ENCODE results near the gene CADM4. TPM values are rescaled to one million over a fixed set of nuclear protein-coding genes. Genes with fewer than 3 reads are reported as not detected.

CADM4 gene
- total RNA-seq, 1 donor from 2014 or later = 13.4 TPM

DNA sequence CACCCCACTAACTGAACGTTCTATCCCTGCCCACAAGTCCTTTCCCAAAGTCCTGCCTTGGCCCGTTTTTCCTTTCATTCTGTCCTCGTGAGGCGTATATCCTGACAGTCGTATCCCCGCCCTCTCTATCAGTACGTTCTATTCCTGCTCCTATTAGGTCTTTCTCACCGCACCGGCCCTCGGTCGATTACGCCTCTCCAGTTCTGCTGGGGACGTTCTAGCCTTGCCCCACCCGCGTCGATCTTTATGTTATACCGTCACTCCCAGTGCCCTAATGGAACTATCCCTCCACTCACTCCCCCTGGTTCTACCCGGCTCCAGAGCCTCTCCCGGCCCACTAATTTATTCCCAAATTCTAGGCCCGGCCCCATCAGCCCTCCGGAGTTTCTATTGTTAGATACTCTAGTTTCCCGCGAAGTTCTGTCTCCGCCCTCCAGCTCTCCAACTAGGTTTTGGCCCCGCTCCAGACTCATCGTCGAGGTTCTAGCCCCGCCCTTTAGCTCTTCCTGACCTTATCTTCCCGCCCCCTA, 28.3 kb upstream of the CADM4 start:
- Histone ChIP-seq H3K27me3 (ENCODE audit: control insufficient read depth, insufficient read depth, low read length) (no peaks in the 10 kb centered on the region), H3K36me3 (ENCODE audit: control insufficient read depth, insufficient read depth, low read length) (peaks cover 10% of the 10 kb centered on the region), H3K4me3 (ENCODE audit: low read depth, low read length) (peak overlapping the region; percentile 25)
- DNase-seq (ENCODE audit: low read depth) (no peak), FAIRE-seq (no peak)
- TF ChIP-seq, protein P1, sequence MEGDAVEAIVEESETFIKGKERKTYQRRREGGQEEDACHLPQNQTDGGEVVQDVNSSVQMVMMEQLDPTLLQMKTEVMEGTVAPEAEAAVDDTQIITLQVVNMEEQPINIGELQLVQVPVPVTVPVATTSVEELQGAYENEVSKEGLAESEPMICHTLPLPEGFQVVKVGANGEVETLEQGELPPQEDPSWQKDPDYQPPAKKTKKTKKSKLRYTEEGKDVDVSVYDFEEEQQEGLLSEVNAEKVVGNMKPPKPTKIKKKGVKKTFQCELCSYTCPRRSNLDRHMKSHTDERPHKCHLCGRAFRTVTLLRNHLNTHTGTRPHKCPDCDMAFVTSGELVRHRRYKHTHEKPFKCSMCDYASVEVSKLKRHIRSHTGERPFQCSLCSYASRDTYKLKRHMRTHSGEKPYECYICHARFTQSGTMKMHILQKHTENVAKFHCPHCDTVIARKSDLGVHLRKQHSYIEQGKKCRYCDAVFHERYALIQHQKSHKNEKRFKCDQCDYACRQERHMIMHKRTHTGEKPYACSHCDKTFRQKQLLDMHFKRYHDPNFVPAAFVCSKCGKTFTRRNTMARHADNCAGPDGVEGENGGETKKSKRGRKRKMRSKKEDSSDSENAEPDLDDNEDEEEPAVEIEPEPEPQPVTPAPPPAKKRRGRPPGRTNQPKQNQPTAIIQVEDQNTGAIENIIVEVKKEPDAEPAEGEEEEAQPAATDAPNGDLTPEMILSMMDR (IDR thresholded peaks at IDR 0.05; ENCODE audit: insufficient read depth, low read length, severe bottlenecking) = no peak

DNA sequence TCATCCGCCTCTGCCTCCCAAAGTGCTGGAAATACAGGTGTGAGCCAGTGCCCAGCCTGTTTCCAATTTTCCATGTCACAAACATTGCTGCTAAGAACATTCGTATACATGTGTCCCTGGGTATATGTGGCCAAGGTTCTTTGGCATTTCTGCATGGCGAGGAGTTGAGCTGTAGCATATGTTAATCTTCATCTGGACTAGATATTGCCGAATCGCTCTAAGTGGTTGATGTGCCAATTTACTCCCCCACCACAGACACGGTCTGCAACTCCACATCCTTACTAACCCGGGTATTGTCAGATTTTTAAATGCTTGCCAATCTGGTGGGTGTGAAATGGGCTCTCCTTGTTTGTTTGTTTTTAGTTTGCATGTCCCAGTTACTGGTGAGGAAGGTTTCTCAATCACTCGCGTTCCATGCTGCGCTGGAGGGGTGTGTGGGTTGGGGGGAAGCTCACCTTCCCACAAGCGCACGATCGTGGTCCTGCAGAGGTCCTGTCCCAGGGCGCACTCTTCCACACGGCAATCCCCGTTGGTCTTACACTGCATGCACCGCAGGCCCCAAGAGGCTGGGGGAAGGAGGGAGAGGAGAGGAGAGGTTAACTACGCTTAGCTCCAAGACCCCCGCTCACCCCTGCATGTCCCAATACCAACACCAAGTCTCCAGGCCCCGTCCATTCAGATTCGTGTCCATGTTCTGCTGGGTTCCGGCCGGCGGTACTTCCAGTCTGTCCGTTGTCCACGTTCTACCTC, 27.7 kb upstream of the CADM4 start:
- Histone ChIP-seq H3K4me3 (ENCODE audit: low read depth, low read length) (no peak overlapping the region), H3K27me3 (ENCODE audit: control insufficient read depth, insufficient read depth, low read length) (no peaks in the 10 kb centered on the region), H3K36me3 (ENCODE audit: control insufficient read depth, insufficient read depth, low read length) (peaks cover 10% of the 10 kb centered on the region)
- FAIRE-seq (no peak), DNase-seq (ENCODE audit: low read depth) (no peak)
- TF ChIP-seq, protein P1 (IDR thresholded peaks at IDR 0.05; ENCODE audit: insufficient read depth, low read length, severe bottlenecking) = no peak

DNA sequence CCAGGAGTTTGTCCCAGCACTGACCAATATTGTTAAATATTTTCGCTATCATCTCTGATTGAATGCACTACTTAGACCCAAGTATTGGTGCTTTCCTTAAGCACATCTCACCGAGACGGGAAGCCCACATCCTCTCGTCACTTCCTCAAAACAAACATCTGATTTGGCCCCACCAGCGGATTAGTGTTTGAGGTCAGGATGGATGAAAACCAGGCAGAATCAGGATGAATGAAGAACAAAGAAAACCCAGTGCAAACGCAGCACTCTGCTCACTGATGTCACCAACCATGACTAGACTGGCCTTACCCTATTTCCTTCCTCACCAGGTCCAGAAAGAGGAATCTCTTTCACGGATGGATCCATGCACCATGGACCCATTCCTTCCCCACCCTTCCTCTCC, 24.4 kb upstream of the CADM4 start:
- FAIRE-seq (peak; percentile 23), DNase-seq (ENCODE audit: low read depth) (no peak)
- Histone ChIP-seq H3K27me3 (ENCODE audit: control insufficient read depth, insufficient read depth, low read length) (no peaks in the 10 kb centered on the region), H3K4me3 (ENCODE audit: low read depth, low read length) (no peak overlapping the region), H3K36me3 (ENCODE audit: control insufficient read depth, insufficient read depth, low read length) (peaks cover 13% of the 10 kb centered on the region)
- TF ChIP-seq, protein P1 (IDR thresholded peaks at IDR 0.05; ENCODE audit: insufficient read depth, low read length, severe bottlenecking) = no peak

DNA sequence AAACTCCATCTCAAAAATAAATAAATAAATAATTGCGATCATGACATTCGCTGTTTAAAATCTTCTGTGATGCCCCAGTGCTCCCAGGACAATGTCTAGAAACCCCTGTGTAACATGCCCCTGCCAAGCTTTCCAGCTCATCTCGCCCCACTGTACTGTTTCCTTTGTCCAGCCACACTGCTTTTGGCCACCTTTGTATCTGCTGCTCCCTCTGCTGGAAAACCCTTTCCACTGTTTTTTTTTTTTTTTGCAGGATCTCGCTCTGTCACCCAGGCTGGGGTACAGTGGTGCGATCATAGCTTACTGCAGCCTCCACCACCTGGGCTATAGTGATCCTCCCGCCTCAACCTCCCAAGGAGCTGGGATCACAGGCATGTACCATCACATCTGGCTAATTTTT, 22.8 kb upstream of the CADM4 start:
- peaks cover 15% of the 10 kb centered on the region for H3K36me3 ChIP-seq (ENCODE audit: control insufficient read depth, insufficient read depth, low read length)
- no peak for DNase-seq (ENCODE audit: low read depth)
- no peak for FAIRE-seq
- H3K27me3 ChIP-seq (ENCODE audit: control insufficient read depth, insufficient read depth, low read length) = no peaks in the 10 kb centered on the region
- no peak overlapping the region for H3K4me3 ChIP-seq (ENCODE audit: low read depth, low read length)
- TF ChIP-seq, protein P1 (IDR thresholded peaks at IDR 0.05; ENCODE audit: insufficient read depth, low read length, severe bottlenecking) = peak; percentile 37

DNA sequence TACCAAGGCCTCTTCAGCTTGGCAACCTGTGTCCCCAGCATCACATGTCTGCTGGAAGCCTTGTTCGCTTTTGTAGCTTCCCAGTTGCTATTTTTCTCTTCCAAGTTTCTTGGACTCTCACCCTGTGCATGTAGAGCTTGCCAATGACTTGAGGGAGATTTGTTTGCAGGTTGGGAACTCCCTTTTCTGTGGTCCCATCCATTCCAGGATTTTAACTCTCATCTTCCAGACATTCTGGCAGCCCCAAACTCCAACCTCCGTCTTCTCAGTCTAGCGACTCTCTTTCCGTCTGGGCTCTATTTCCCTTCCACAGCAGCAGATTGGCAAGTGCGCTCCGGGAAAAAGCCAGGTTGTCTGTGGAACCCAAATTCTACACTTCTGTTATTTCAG, 21.3 kb upstream of the CADM4 start:
- DNase-seq (ENCODE audit: low read depth) = no peak
- Histone ChIP-seq H3K36me3 (ENCODE audit: control insufficient read depth, insufficient read depth, low read length) (peaks cover 12% of the 10 kb centered on the region), H3K27me3 (ENCODE audit: control insufficient read depth, insufficient read depth, low read length) (no peaks in the 10 kb centered on the region), H3K4me3 (ENCODE audit: low read depth, low read length) (no peak overlapping the region)
- TF ChIP-seq, protein P1 (IDR thresholded peaks at IDR 0.05; ENCODE audit: insufficient read depth, low read length, severe bottlenecking) = no peak
- FAIRE-seq = no peak

Measured in bronchial epithelial cell (primary cell).